Cortex of kidney (tissue), 1 donor: Measurements from ENCODE around the gene DLG1.

Experiments used
- DNase-seq: peaks from one replicate; lab custom pipeline; 2025; lab: John Stamatoyannopoulos, UW

DLG1 gene

GRCh38 chr3:197317250-197317963, 19.0 kb upstream of the DLG1 start:
- DNase-seq: no peak

DNA sequence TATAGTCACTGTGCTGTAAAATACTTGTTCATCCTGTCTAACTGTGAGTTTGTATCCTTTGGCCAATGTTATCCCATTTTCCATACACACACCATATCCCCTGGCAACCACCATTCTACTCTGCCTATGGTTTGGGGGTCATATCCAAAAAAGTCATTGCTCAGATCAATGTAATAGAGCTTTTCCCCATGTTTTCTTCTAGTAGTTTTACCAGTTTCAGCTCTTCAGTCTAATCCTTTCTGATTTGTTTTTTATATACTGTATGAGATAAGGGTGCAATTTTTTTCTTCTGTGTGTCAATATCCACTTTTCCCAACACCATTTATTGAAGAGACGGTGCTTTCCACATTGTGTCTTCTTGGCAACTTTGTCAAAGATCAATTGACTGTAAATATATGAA, 14.0 kb upstream of the DLG1 start:
- DNase-seq: no peak

- DNase-seq: no peak
Observed at GRCh38 chr3:197311591-197311990, 13.2 kb upstream of the DLG1 start.

- DNase-seq: no peak
Observed at GRCh38 chr3:197309528-197310361, 11.3 kb upstream of the DLG1 start.

- DNase-seq: no peak
Observed at GRCh38 chr3:197308591-197308990, 10.2 kb upstream of the DLG1 start.

- no peak for DNase-seq
Observed at GRCh38 chr3:197306374-197307086, 8.1 kb upstream of the DLG1 start.

- no peak for DNase-seq
Observed at GRCh38 chr3:197305854-197306253, 7.4 kb upstream of the DLG1 start.

DNA sequence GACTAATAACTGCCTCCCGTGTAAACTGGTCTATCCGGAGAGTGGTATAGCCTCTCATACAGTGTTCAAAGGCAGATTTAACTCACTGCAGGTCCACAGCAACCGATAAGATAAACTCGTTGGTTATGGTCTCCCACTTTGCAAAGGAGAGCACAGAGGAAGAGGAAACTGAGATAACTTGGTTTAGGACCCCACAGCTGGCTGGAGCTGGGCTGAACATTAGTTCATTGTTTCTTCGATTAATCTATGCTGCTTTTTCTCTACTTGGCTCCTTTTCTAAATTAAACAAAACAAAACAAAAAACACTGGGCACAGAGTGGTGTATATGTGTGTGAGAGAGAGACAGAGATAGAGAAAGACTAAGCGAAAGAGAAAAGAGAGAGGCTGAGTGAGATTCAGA, 5.0 kb upstream of the DLG1 start:
- no peak for DNase-seq

DNA sequence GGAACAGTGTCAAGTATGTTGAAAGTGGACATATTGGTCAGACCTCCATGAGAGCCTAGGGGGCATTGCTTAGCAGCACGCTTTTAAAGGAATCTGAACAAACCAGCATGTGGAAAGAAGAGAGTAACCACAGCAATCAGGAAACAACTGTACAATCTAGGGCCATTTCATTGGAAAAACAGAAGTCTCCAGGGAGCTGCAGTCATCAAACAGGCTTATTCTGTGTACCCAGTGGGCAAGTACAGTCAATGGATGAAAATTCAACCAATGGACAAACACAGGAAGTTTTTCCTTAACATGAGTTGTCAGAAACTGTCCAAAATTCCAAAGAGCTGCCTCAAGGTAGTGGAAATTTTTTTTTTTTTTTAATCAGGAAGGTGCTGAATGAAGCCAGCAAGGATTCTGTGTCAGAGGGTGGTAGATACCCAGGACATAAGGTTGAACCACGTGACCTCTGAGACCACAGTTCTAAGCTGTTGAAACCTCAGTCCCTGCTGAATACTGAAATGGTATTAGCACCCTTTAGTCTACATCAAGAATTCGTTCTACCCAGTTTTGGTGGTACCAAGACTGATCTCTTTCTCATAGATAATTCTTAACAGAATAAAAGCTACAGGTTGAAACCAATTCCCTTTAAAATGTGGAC, 4.4 kb upstream of the DLG1 start:
- no peak for DNase-seq

- no peak for DNase-seq
Observed at GRCh38 chr3:197302033-197302432, 3.6 kb upstream of the DLG1 start.

DNA sequence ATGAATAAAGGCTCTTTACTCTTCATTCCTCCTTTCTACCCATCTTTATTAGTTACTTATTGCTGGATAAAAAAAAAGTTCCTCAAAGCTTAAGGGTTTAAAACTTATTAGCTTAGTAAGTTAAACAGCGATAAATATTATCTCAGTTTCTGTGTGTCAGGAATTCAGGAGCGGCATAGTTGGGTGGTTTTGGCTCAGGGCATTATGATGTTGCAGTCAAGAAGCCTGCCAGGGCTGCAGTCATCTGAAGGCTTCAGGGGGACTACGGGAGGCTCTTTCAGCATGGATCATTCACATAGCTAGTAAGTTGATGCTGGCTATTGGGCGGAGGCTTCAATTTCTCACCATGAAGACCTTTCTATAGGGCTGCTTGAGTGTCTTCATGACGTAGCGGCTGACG, 1.9 kb upstream of the DLG1 start:
- DNase-seq: no peak

DNA sequence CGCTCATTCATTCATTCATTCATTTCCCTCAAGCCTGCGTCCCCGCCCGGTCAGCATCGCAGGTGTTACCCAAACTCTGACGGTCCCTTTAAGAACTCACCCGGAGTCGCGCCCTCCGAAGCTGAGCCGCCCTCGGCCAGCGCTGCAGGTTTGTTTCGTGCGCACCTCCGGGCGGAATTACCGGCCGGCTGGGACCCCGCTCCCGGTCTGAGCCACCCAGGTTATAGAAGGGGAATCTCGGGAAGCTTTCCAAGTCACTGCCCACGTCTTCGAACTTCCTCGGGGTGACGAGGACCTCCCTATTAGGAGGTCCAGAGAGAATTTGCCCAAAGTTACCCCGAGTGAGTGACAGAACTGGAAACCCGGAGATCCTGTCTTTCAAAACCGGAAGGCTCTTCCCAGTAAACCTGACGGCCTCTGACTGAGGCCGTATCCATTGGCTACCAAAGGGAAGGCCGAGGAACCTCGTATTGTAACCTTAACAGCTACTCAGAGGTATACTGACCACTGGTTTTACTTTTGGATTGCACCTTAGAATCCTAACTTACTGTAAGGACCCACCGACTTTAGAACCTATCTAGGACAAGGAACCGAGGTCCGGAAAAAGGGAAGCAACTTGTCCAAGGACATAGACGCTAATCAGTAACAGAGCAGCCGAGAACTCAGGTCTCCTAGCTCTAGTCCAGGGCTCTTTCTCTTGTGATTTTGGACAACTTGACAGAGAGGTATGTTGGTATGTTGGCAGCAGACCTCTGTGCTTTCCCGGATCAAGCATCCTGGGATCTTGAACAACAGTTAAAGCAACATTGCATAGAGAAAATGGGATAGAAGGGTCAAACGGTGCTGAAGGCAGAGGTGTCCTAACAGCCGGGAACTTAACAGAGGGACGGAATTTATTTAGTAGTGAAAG, 788 bp upstream of the DLG1 start:
- no peak for DNase-seq

DNA sequence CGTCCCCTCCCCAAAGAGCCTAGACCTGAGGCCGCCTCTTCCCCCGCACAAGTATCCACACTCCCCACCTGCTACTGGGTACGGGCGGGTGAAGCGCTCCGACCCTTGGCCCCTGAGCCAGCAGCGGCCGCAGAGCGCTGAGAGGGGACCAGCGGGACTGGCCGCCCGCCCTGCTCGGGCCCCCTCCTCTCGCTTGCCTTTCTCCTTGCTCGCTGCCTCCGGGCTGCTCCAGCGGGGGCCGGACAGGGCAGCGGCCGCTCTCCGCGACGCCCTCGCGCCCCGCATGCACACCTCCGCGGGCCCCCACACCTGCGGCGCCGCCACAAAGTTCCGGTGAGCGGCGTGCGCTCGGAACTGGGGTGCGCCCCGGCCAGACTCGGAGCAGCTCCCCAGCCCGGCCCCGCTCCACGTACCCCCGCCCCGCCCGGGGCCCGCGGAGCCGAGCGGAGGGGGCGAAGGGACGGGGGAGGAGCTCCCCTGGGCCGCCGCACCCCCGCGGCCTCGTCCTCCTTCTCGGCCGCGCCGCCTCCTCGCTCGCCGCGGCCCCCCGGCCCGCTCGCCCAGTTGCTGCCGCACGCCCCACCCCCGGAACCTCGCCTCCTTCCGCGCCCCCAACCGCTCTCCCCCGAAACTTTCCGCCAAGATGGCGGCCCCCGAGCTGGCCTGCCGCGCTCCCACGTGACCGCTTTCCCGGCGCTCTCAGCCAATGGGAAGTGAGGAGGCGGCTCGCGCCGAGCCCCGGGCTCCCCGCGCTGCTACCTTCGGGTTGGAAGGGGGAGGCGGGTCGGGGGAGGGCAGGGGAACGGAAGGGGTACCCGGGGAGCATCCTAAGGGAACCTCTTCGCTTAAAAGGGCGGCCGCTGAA, 704 bp downstream of the DLG1 start:
- DNase-seq: no peak

DNA sequence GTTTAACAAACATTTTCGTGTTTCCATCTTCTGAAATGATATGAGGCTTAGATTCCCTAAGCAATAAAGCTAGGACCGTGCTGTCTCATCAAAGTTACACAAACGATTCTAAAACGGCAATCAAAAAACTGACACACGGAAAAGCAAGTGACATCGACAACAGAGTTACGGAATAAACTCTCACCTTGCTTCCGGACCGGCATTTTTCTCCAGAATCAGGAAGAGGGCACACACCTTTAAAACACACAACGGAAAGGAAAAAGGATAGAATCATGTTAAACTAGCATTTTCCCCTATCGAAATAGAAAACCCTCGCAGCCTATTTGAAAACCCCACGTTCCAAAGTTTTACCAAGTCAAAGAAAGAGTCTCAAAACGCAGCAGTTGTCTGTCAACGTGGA, 1.4 kb downstream of the DLG1 start:
- DNase-seq: no peak

DNA sequence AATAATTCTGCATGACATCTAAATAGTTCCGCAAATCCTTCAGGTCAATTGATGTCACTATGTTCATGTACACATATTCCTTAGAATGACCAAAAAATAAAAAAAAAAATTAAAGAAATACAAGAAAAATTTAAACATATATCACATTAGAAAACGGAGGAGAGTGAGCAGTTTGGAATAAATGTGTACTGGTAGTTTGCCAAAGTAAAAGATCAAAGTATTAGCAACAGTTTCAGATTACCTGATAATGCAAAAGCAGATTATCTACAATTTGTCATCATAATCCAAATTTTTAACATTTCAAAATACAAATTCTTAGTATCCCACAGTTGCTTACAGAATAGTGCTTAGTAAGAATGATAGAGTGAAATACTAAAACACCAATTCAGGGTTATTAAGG, 1.9 kb downstream of the DLG1 start:
- no peak for DNase-seq

- no peak for DNase-seq
Observed at GRCh38 chr3:197295871-197296270, 2.5 kb downstream of the DLG1 start.

GRCh38 chr3:197293605-197294237, 4.7 kb downstream of the DLG1 start:
- no peak for DNase-seq

DNA sequence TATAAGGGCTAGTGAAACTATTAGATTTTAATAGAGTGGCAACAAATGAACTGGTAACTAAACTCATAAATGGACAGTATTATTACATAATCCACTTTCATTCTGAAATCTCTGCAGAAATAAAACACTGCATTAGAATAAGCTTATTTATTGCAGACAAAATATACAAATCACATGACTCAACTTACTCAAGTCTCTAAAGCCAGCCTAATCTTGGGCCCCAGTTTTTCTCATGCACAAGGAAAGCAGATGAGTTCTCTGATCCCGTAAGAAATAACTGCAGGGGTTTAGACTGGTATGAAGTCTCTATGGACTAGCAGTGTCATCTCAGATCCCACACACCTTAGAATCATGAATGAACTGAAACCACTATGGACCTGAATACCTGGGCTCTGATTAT, 5.8 kb downstream of the DLG1 start:
- DNase-seq: no peak

DNA sequence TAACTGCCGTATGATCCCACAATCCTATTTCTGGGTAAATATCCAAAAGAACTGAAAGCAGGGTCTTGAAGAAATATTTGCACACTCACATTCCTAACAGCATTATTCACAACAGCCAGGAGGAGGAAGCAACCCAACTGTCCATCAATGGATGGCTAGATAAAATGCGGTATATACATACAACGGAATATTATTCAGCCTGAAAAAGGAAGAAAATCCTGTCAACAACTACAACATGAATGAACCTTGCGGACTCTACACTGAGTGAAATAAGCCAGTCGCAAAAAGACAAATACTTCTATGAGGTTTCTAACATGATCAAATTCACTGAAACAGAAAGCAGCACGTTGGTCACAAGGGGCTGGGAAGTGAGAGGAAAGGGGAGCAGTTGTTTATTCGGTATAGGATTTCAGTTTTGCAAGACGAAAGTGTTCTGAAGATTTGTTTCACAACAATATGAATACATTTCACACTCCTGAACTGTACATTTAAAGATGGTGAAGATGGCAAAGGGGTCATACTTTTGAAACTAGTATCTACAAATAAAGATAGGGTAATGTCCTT, 6.2 kb downstream of the DLG1 start:
- no peak for DNase-seq

- no peak for DNase-seq
Observed at GRCh38 chr3:197289726-197290125, 8.7 kb downstream of the DLG1 start.
